NCI-H446 (cell line): ENCODE measurements around the gene TEDDM1.

Experiments used
- DNase-seq, 2 experiments: peaks; one replicate each; lab custom pipeline; 2025; lab: John Stamatoyannopoulos, UW

The TEDDM1 gene

DNA sequence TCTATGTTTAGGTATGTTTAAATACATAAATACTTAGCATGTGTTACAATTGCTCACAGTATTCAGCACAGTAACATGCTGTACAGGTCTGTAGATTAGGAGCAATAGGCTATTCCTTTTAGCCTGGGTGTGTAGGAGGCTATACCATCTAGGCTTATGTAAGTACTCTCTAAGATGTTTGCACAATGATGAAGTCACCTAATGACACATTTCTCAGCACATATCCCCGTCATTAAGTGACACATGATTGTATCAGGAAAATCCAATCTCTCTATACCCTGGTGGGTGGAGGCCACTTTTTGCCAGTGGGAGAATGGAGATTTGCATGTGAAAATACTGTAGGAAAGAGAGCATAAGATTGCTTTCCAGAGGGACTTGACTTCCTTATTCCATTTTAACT, 5.5 kb upstream of the TEDDM1 start:
- DNase-seq = no peak

DNA sequence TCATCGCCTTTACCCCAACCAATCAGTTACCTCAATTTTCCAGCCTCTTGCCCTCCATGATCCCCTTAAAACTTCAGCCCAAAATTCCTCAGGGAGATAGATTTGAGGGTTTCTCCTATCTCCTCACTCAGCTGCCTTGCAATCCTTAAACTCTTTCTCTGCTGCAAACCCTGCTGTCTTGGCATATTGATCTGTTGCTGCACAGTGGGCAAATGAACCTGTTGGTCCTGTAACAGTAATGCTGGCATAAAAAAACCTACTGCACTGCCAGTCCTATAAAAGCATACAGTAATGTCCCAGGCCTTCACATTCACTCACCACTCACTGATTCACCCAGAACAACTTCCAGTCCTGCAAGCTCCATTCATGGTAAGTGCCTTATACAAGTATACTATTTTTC, 5.1 kb upstream of the TEDDM1 start:
- no peak for DNase-seq

DNA sequence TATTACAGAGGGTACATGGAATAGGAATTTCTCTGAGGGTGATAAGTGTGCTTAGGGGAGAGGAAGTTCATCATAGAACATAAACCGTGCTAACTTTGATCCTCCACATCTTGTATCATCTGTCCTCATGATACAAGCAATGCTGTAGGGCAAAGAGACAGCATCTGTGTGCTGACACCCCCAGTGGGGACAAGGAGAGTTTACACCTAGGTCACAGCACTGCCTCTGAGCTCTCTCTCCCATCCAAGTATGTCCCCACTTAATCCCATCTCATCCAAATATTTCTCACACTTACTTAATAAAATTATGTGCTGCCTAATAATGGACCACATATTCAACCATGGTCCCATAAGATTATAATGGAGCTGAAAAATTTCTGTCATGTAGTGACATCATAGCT, 4.3 kb upstream of the TEDDM1 start:
- no peak for DNase-seq

DNA sequence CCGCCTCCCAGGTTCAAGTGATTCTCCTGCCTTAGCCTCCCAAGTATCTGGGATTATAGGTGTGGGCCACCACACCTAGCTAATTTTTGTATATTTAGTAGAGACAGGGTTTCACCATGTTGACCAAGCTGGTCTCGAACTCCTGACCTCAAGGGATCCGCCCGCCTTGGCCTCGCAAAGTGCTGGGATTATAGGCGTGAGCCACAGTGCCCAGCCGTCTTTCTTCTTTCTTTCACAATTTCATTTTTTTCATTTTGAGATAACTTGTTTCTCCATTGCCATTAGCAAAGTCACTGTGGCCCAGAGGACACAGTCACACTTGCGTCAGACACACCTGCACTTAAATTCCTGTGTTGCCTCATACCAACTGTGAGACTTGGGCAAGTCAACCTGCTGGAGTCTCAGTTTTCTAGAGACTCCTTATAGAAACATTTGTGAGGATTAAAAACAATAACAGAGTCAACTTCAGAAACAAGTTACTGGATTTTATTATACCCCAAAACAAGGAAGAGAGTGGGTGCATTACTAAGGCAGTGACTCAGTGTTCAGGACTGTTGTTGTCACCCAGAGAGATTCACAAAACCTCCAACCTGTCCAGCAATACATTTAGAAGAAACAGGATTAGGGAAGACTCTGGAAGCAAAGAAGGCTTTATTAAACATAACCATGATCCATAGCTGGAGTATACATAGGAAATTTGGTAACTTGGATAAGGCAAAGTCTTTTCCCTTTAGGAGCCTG, 2.6 kb downstream of the TEDDM1 start:
- DNase-seq = no peak

DNA sequence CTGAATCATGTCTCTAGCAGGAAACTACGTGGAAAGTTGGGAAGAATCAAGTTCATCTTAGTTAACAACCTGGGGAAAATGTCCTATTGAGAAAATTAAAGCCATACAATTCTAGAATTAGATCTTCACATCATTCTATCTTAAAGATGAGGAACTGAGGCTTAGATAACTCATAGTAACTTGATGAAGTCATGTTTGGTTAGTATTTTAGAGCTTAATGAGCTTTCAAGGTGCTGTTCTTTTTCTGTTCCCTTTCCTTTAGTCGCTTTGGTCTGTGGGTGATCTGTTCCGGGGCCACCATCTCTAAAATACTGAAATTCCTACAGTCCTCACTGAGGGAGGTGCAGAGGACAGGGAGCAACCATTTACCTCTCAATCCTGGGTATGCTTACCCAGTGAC, 4.6 kb downstream of the TEDDM1 start:
- no peak for DNase-seq

DNA sequence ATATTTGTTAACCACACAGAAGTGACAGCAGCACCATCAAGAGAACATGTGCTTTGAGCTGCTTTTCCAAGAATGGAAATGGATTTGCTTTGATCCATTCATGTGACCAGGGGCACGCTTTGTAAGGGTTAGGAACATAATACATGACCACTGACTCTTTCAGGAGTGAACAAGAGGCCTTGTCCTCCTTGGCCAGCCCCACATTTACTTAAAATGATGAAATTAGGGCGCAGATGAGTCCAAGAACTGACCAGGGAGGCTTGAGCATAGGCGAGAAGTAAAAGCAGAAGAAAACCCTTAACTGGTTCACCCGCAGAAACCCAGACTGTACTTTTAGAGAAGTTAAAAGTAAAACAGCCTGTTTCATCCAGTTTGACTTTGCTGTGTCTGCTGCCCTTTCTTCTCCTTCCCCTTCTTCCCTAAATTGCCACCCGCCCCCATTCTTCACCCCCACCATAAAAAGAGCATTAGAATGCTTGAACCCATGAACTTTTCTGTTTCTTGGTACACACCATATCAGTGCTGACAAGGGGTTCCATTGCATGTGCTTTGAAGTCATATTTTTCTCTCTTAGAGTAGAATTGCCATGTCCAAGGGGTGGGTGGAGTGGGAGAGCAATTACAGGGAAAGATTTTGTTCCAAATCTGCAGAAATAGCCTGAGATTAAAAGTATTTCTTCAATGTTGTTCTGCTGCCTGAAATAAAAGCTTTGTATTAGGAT, 6.3 kb downstream of the TEDDM1 start:
- DNase-seq = no peak

DNA sequence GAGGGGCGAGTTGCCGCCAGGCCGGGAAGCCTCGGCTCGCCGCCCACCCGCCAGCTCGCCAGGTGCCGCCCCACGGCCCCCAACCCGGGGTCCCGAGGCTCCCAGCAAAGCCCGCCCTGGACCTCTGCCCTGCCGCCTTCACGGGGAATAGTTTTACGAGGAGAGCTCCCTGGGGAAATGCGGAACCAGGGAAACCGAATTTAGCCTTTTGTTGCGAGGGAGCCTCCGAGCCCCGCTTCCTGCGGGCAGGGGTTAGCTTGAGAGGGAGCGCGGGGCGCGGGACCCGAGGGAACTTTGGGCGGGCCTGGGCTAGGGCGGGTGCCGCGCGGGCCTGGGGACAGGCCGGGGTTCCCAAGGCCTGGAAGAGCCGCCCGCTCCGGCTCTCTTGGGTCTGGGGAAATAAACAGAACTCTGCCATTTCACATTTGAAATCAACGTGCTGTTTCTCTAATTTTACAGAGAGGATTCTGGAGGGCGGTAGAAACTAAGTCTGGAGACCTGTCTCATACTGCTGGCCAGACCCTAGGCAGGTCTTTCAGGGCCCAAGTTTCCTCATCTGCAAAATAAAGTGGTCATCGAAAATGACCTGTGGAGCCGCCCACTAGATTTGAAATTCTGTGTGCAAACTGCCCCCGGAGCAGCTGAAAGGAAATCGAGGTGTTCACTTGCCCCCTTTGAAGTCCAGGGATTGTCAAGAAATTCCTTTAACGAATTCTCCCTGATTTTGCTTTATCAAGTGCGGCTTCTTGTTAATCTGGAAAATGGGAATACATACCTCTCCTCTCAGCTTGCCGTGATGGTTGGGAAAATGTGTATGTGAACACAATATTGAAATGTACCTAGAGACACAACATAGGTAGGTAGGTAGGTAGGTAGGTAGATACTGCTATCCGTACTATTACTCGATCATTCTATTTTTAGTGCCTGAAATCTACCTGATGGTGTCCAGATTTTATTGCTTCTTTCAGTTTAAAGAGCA, 8.1 kb downstream of the TEDDM1 start:
- DNase-seq = peak; percentile 45 to 86

DNA sequence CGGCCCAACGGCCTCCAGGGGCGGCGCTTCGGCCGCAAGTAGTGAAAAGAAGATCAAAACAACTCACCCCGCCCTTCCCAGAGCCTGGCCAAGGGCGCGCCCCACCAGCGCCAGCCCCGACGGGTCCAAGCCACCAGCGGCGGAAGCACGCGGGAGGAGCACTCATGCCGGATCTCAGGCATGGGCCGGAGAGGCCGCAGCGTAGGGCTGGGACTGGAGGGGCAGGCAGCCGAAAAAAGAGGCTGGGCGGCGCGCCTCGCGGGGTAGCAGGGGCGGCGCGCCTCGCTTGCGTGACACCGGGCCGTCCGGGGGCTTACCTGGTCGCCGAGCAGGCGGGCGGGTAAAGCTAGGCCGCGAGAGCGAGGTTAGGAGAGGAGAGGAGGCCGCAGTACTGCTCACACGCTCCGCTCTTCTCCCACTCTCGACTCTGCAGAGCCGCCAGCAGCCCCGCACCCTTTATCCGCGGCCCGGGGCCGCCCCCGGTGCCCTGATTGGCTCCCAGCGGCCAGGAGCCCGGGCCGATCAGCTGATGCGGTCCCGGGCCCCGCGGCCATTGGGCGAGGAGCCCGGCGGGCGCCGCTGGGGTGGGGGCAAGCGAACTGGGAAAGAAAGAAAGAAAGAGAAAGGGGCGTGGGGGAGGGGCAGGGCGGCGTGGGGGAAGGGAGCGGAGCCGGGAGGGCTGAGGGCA, 9.0 kb downstream of the TEDDM1 start, which contains the start of gene GLUL:
Gene GLUL (minus strand): TSS at position 429 of the 688 bp plus-strand sequence. CDS start 3,053 bp downstream, outside the sequence.
- peak; percentile 87 to 98 for DNase-seq

DNA sequence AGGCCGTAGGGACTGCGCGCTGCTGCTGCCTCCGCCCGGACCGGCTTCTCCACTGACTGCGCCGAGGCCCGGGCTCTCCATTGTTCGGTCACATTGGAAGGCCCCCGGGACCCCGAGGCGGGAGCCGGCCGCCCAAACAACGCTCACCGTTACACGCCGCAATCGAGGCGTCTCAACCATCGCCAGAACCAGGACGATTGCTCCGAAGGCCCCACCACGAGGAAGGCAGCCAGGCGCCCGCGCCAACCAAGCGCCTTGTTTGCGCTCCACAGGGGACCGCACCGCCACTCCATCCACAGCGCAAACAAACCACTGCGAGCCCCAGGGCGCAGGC, 9.5 kb downstream of the TEDDM1 start:
- DNase-seq = peak in 1 of 2 experiments; percentile 41

DNA sequence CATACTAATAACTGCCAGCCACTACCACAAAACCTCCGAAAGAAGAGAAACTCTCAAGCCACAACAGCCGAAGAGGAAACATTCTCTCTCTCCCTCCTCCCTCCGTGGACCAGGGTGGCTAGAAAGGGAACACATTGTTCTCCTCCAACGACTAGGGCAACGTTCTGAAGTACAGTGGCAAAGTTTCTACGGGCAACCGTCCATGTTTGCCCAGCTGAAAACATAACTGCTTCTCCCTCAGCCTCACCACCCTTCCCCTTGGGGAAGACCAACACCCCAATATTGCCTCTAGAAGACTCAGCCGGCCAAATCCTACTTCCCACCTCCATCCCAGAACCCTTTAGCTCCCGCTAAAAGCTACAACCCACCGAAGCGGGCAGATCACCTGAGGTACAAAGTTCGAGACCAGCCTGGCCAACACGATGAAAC, 10.8 kb downstream of the TEDDM1 start:
- DNase-seq = no peak

DNA sequence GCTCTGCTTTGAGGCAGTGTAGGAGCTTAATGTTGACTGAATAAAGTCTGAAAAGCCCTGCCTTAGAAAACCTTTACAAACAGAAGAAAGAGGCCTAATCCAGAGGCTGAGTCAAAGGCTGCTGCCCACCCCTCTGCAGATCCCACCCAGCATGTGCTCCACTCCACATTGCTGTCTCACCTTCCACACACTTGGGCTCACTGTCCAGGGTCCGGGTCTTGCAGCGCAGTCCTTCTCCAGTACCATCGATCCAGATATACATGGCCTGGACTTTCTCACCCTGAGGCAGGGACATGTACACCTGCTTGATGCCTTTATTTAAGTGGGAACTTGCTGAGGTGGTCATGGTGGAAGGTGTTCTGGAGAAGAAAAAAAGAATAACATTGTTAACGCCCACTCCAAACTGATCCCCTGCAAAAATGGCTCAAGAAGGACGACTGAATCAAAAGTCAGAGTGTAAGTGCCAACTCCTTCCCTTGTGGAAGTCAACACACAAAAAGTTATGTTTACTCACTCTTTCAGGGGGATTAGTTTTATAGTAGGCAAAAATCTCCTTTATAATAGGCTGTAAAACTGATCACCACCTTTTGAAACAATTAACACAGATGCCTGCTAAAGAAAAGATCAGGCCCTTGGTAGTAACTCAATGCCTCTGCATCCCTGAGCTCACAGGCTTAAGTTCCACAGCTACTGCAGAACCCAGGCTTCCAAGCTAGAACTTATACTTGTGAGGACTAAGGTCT, 11.9 kb downstream of the TEDDM1 start:
- DNase-seq = no peak

DNA sequence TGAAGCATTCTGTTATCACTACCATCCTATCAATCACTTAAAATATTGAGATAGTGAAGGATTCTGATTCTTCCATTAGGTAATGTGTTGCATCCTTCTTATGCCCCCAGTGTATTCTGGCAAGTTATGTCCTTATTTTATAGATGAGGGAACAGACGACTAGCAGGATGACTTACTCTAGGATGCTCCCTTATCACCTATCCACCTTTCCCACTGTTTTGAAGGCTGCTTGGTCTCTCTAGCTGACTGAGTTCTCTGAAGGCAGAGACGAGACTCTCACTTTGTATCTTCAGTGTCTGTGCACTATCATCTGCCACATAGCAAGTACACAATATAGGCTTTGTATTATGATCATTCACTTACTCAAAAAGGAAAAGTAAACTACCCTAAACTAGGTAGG, 12.9 kb downstream of the TEDDM1 start:
- DNase-seq = no peak

DNA sequence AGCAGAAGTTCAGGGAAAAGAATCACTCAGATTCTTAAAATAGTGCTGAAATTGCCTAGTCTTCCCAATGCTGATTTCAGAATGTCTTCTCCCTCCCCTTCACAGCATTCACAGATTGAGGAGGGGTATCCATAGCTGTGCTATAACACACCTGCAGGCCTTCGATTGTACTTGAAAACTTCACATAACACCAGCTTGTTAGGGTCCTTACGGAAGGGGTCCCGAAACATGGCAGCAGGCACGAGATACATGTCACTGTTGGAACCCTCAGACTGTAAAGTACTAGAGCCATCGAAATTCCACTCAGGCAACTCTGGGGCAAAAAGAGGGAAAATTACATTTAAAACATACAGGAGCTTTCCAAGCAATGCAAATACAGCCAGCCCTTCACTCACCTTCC, 13.5 kb downstream of the TEDDM1 start:
- DNase-seq = no peak

DNA sequence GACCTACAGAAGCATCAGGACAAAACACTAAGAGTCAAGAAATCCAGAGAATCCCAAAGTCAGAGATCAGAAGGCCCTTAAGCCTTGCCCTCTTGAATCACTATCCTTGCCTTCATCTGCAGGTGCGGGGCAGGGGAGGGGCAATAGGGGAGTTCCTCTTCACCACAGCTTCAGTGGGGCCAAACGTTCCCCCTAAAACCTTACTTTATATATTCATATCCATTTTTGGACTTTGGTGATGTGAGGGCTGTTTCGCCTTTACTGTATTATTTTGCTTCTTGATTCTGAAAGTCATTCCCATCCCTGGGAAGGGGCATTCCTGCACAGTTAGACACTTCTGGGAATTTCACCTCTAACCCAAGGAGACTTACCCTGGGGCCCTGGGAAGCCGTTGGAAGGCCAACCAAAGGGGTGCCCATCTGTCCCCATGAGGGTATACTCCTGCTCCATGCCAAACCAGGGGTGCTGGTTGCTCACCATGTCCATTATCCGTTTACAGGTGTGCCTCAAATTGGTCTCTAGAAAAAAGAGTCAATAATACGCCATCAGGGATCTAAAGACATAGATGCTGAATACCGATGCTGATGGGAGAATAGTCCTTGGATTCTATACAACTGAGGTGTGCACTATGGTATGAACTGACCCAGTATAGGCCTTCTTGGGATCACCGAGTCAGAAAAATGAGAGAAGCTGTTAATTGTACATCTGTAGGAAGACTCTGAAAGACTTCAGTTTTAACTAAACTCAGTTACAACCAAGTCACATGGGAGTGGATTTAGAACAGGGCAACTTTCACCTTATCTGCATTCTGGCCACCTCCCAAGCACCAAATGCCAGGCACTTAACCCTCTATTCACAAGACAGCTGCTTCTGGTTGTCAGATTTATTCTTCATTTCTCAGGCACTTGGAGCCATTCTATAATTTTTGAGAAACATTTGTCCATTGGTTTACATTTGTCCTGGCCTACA, 14.3 kb downstream of the TEDDM1 start:
- DNase-seq = no peak

DNA sequence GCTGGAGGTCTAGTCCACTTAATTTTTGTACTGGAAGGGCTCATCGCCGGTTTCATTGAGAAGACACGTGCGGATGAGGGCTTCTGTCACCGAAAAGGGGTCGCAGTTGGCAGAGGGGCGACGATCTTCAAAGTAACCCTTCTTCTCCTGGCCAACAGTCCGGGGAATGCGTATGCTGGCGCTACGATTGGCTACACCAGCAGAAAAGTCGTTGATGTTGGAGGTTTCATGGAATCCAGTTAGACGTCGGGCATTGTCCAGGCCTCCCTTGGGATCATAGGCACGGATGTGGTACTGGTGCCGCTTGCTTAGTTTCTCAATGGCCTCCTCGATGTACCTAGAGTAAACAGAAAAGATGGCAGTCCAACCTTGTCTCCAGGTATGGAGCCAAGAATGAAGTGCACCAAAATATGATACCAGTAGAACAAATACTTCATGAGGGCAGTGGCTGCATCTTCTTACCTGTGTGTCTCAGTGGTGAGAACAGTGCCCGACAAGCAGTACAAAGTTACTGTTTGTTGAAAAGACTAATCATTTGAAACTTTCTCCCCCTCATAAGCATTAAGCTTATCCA, 16.0 kb downstream of the TEDDM1 start:
- no peak for DNase-seq

DNA sequence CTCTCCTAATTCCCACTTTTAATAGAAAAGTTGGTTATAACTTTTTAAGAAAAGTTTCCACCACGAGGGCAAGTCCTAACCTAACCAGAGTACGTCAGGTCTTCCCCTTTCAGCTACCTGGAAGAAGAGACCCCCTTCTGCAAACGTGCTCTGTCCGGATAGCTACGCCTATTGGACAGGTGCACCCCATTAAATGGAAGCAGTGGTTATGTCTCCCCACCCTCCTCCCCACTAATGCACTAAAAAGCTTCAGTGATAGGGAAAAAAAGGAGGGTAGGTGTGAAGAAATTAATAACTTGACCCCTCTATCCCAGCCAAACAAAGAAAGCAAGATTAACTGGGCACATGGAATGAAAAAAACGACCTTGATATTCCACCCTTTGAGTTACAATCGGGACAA, 16.5 kb downstream of the TEDDM1 start:
- no peak for DNase-seq

DNA sequence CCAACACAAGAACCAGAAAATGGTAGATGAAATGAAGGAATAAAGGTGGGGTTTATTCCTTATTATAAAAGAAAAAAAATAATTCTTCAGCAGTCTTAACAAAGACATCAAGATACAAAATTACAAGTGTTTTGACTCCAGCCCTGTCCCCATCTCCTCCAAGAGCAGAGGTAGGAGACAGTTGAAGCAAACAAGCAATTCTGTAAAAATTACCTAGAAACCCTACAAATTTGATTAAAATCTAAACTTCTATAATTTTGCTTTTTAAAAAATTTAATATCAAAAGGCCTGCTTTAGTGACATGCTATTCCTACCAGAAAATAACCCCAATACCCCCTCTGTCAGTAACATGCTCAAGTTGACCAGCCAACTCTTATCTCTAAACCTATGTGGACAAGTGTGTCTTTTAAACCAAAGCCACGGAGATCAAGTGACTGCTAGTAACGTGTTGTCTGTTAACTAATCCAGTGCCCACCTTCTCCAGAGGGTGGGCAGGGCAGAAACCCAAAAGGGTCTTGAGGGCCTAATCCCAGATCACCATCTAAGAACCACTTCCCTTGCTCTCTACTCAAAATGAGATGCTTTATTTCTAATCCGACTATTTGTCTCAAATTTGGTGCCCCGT, 17.3 kb downstream of the TEDDM1 start:
- no peak for DNase-seq

DNA sequence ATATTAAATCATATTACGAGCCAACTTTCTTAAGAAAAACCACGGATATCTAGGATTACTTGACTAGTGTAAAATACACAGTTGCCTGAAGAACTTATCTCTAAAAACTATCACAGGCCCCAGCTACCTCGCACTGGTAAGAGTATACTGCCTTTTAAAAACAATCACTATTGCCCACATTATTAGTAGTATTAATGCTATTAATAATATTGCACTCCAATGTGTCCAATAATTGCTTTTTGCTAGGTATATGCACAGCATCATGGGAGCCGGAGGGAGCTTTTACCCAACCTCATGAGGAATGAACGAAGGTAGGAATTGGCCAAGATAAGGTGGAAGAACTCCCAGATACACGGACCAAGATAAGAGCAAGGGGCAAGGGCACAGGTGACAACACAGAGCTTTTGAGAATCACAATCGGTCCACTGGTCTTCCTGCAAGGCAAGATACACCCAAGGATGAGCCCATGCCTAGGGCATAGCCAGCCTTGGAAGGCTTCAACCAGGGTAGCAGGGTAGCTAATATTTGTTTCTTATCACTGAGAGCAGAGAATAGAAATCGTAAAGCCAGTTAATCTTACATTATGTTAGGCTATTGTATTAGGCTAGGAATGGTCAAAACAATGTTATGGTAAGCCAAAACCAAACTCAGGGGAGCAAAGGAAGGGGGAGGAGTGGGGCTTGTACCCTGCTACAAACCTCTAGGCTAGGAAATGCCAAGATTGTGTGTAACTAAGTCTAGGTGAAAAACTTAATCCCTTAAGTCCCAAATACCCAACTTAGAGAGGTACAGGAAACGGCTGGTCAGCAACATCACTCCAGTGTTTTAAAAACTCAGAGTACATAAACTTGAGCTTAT, 18.3 kb downstream of the TEDDM1 start:
- DNase-seq = no peak
